Measurements from ENCODE around the gene ATIC.

GRCh38 chr2:215376103-215376780, 64.4 kb downstream of the ATIC start:
- TF ChIP-seq CTCF (IDR thresholded peaks at IDR 0.05) (no peak), ZFX (IDR thresholded peaks at IDR 0.05; ENCODE audit: borderline replicate concordance) (no peak)

All from 22Rv1 (cell line).